ENCODE data around the gene KRTAP5-7.
"Not testable (repeated sequence)": the region's sequence is repeated elsewhere in the genome, so short reads cannot be mapped to it uniquely, and the experiment has no call there.

Gene KRTAP5-7

DNA sequence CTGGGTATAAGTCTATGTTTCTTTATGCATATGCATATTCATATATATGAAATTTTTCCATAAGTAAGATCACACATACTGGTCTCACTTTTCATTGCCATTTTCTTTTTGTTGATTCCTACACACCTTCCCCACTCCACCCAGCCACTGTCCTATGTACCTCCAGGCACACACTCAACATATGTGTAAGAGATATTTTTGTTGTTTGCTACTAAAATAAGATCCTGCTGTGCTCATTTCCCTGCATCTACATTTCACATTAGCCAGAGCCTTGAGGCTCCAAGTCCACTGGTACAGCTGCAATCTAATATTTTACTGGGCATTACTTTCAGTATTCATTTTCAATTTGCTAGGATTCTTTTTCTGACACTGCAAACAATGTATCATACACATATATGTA, 30.2 kb downstream of the KRTAP5-7 start:
- DNase-seq (ENCODE audit: low spot score): no peak

DNA sequence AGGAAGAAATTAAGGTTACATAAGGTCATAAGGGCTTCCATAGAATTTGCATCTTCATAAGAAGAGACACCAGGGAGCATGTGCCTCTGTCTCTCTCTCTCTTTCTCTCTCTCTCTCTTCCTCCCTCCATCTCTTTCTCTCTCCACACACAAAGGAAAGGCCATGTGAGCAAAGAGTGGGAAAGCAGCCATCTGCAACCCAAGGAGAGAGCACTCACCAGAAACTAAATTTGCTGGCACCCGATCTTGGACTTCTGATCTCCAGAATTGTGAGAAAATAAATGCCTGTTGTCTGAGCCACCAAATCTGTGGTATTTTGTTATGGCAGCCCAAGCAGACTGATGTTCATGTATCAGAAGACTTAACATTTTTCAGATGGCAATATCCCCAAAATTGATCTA, 31.9 kb downstream of the KRTAP5-7 start:
- no peak for DNase-seq (ENCODE audit: low spot score)

DNA sequence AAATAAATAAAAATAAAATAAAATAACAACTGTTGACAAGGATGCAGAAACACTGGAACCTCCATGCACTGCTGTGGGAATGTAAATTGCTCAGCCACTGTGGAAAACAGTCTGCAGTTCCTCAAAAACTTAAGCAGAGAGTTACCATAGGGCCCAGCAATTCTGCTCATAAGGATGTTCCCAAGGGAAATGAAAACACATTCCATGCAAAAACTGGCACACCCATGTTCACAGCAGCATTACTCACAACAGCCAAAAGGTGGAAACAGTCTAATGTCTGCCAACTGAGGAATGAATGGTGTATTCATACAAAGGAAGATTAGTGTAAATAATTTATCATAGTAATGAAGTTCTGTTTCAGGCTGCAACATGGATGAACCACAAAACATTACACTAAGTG, 35.1 kb downstream of the KRTAP5-7 start:
- no peak for DNase-seq (ENCODE audit: low spot score)

DNA sequence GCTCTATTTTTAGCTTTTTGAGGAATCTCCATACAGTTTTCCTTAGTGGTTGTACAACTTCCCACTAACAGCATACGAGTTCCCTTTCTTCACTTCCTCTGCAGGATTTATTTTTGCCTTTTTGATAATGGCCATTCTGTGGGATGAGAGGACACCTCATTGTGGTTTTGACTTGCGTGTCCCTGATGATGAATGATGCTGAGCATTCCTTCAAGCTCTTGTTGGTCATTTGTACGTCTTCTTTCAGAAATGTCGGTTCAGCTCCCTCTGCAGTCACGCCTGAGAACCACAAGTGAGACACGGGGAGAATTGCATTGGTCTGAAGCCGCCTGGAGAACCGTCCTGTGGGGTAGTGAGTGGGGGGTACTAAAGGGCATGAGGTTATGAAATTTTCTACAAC, 36.3 kb downstream of the KRTAP5-7 start:
- no peak for DNase-seq (ENCODE audit: low spot score)

DNA sequence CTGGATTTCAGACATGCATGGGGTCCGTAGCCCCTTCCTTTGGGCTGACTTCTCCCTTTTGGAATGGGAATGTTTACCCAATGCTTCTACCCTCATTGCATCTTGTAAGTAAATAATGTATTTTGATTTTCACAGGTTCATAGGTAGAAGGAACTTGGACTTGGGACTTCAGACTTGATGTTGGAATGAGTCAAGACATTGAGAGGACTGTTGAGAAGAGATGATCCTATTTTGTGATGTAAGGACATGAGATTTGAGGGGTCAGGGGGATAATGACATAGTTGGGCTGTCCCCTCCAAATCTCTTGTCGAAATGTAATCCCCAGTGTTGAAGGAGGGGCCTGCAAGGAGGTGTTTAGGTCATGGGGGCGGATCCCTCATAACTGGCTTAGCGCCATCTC, 37.4 kb downstream of the KRTAP5-7 start:
- DNase-seq (ENCODE audit: low spot score): no peak

DNA sequence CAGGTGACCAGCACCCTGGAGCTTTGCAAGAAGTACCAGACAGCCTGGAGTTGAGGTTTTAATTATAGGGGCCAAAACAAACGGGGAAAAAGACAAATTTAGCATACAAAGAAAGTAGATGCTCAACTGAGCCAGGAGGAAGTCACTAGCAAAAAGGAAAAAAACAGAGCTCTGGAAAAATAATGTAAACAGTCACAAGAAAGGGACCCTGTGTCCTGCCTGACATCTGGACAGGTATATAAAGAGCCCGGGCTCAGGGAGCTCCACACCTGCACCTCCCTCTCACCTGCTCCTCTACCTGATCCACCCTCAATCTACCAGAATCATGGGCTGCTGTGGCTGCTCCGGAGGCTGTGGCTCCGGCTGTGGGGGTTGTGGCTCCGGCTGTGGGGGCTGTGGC, 38.2 kb downstream of the KRTAP5-7 start, which contains the start of gene KRTAP5-10:
TSS of gene KRTAP5-10 (plus strand) at position 301 of the 400 bp plus-strand sequence. CDS start at position 326, 25 bp downstream.
- no peak for DNase-seq (ENCODE audit: low spot score)

DNA sequence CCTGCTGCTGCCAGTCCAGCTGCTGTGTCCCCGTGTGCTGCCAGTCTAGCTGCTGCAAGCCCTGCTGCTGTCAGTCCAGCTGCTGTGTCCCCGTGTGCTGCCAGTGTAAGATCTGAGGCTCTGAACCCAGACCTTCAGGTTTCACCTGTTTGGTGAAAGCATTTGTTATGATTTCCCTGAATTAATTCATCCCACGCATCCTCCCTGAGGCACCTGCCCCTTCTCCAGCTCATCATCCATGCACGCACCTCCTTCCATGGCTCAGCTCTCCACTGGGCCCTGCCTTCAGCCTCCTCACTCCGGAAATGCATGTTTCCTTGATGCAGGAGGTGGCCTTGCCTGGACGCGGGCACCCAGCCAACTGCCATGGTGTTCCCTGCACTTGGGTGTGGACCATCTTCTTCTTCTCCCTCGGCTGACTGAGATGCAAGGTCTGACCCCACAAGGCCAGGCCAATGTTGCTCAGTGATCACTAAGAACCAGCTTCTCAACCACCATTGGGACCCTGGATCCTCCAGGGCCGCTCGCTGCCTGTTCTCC, 39.1 kb downstream of the KRTAP5-7 start:
- DNase-seq (ENCODE audit: low spot score): no peak

DNA sequence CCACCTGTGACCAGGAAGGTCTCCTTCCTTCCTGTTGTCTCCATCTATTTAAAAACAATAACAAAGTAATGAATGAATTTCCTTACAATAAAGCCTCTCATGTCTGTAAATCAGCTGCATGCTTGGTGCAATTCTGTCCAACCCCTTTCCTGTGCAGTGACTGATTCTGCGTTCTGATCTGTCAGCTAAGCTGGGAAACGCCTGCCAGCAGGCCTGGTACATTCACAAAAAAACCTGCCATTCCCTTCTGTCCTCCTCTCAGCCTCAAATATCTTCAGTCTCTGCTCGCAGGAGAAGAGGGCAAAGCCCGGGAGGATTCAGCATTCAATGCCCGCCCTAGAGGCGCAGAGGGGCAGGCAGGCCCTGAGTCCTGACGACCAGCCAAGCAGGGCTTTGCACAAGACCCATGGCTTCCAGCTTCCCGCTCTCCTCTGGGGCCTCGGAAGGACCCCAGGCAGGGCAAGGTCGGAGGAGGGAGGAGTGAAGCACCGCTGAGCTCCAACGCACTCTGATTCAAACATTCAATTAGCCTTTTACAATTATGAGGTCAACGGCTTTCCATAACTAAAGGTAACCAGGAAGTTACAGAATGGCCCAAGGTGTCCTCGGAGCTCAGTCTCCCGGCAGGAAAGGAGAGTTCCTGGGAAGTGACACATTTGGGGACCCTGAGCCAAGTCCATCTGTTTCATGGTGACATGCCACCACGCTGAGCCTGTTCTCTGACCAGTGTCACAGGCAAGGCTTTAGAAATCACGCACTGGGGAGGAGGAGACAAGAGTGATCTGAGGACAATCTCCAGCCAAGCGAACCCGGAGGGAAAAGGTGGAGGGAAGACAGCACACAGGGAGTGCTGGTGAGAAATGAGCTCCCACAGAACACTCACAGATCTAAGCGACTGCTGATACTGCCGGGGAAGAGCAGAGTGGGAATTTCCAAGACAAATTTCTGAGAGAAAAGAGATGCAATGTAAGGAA, 39.8 kb downstream of the KRTAP5-7 start:
- not testable (repeated sequence) for DNase-seq (ENCODE audit: low spot score)

DNA sequence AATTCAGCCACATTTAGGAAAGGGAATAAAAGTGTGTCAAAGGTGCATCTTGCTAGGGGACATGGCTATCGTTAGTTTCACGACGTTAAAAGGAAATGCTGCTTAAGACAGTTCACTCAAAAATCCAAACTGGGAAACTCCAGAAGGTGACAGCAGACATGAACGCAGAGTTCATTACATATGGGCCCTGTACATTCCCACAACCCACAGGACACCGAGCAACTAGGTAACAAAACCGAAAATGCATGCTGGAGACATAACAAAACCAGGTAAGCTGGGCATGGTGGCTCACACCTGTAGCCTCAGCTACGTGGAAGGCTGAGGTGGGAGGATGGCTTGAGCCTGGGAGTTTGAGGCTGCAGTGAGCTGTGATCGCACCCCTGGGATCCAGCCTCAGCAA, 40.6 kb downstream of the KRTAP5-7 start:
- DNase-seq (ENCODE audit: low spot score): not testable (repeated sequence)

DNA sequence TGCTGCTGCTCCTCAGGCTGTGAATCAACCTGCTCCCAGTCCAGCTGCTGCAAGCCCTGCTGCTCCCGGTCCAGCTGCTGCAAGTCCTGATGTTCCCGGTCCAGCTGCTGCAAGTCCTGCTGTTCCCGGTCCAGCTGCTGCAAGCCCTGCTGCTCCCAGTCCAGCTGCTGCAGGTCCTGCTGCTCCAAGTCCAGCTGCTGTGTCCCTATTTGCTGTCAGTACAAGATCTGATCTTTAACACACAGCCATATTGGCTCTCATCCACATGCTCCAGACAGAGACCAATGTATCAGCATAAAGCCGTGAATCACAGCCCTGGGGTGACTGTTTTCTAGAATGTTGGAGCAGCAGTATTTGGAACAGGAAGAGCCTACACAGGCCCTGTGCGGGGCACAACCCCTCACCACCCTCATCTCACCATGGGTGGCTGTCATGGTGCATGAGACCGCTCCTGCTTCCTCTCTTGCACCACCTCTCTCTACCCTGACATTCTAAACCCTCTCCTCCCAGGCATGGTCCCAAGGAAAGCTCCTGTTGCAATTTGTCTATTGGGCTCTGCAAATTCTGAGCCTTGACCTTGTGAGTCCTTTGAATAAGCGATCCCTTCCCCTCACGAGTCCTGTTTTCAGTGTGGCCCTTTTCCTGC, 41.8 kb downstream of the KRTAP5-7 start:
- DNase-seq (ENCODE audit: low spot score): no peak

DNA sequence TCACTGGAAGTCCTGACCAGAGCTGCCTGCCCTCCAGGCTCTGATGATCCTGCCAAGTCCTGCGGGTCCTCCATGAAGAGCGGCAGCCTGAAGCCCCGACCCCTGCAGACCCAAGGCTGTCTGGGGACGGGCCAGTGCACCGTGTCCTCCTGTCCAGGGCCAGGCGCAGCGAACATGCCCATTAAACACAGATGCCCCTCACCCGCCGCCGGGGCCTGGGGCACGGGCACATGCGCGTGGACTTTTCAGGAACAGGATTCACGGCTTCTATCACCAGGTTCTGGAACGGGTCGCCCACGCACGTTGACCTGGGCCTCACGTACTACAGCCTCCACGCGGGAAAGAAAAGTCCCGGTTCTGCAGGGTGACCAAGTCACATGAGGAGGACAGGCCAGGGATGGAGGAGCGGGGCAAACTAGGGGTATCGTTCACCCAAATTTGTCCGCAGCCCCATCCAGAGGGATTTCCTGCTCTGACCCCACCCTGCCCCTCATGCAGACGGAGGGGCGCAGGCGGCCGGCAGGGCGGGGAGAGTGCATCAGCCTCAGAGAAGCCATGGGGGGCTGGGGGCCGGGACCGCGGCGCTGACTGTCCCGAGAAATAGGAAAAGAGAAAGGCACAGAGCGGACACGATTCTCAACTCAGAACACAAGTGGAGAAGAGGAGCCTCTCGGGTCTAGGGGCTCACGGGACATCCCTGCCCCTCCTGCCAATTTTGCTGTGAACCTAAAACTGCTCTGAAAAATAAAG, 44.2 kb downstream of the KRTAP5-7 start:
- not testable (repeated sequence) for DNase-seq (ENCODE audit: low spot score)

DNA sequence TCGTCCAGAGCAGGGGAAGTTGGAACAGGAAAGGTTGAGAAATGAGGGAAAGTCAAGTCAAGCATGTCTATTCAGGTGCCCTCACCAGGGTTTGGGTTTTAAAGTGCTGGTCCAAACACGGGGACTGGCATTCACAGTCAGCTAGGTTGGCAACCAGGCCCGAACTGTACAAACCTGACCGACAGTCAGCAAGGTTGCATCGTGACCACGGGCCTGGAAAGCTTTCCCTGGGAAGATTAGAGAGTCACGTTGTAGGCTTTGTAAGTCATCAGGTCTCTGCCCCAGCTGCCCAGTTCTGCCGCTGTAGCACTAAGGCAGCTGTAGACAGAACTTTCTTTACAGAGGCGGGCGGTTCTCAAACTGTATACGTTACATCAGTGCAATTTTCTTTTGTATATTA, 45.7 kb downstream of the KRTAP5-7 start:
- no peak for DNase-seq (ENCODE audit: low spot score)

DNA sequence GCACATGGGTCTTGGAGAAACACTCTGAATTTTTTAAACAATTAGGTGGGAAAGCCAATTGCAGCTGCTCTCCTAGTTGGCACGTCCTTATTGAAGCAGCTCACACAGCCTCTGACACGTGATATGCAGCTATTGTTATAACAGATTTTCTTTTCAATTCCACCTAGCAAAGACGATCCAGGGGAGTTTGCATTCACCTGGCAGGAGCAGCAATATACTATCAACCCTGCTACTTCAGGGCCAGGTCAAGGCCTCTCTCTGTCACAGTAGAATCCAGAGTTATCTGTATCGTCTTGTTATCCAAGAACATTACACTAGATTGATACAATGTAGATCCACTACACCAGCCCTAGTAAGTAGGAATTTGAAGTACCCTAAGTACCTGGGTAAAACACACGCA, 47.4 kb downstream of the KRTAP5-7 start:
- no peak for DNase-seq (ENCODE audit: low spot score)

DNA sequence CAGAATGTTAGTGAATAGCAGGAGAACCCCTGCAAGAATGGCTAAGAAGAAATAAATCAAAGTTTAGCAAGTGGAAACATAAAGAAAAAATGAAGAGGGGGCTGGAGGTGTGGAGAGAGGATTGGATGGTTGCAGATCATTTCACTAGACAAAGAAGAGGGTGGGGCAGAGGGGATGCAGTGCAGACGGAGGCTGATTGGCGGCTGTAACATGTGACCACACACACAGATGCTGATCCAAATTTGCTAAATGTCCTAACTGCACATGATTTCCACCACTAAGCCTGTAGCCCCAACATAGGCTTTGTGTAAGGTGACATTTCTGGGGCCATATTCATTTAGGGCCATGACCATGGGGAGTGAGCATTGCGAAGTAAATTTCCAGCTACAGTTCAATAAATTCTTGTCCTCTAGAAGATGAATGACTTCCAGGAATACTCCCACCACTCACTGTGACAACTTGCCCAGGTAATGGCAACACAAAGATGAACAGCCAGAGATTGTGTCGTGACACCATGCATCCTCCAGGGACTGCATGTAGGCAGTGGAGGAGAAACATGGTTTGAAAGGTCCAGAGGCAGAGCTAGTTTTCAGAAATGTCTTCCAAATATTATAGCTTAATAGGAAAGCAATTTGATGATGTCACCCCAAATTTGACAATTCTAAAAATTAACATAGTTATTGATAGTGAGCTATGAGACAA, 48.8 kb downstream of the KRTAP5-7 start:
- DNase-seq (ENCODE audit: low spot score): no peak

DNA sequence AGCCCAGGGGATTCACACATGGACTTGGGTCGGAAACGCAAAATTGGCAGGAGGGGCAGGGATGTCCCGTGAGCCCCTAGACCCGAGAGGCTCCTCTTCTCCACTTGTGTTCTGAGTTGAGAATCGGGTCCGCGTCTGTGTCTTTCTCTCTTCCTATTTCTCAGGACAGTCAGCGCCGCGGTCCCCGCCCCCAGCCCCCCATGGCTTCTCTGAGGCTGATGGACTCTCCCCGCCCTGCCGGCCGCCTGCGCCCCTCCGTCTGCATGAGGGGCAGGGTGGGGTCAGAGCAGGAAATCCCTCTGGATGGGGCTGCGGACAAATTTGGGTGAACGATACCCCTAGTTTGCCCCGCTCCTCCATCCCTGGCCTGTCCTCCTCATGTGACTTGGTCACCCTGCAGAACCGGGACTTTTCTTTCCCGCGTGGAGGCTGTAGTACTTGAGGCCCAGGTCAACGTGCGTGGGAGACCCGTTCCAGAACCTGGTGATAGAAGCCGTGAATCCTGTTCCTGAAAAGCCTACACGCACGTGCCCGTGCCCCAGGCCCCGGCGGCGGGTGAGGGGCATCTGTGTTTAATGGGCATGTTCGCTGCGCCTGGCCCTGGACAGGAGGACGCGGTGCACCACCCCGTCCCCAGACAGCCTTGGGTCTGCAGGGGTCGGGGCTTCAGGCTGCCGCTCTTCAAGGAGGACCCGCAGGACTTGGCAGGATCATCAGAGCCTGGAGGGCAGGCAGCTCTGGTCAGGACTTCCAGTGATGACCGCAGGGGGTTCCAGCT, 49.8 kb downstream of the KRTAP5-7 start:
- not testable (repeated sequence) for DNase-seq (ENCODE audit: low spot score)

DNA sequence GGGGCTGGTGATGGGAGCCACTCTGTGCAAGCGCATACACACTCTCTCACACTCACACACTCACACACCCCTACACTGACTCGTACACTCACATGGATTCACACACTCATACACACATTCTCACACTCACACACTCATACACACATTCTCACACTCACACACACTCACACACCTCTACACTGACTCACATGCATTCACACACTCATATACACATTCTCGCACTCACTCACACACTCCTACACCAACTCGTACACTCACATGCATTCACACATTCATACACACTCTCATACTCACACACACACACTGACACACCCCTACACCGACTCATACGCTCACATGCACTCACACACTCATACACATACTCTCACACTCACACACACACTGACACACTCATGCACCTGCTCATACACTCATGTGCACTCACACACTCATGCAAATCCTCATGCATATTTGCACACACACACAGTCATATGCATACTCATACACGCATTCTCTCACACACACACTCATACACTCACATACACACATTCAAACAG, 50.5 kb downstream of the KRTAP5-7 start:
- DNase-seq (ENCODE audit: low spot score): no peak
